Loucy (cell line): ENCODE measurements around the gene SPATA13.

Experiments
- H2AFZ ChIP-seq: fragments of 200-600 bp; sonication (generic); 2 replicates; pipeline ENCODE4 v1.6.0; 2016; ENCODE audit warnings: antibody characterized with exemption, mild to moderate bottlenecking, low read length, moderate library complexity
- H3F3A ChIP-seq: fragments of 200-600 bp; 2 replicates; pipeline ENCODE4 v1.6.0; 2016; ENCODE audit warnings: antibody characterized with exemption, low read depth, mild to moderate bottlenecking
- H3K27me3 ChIP-seq: fragments of 200-600 bp; sonication (generic); 2 replicates; pipeline ENCODE4 v1.6.1; 2014; ENCODE audit warnings: low read length, mild to moderate bottlenecking; ENCODE audit not compliant: insufficient read depth, poor library complexity, severe bottlenecking
- H3K36me3 ChIP-seq: fragments of 200-600 bp; sonication (generic); 2 replicates; pipeline ENCODE4 v1.6.1; 2016; ENCODE audit warnings: low read length; ENCODE audit not compliant: insufficient read depth
- H3K4me1 ChIP-seq: fragments of 200-600 bp; sonication (generic); 2 replicates; pipeline ENCODE4 v1.5.1; 2014; ENCODE audit warnings: low read length, mild to moderate bottlenecking; ENCODE audit not compliant: insufficient read depth, poor library complexity, severe bottlenecking
- H3K4me2 ChIP-seq: fragments of 200-600 bp; sonication (generic); 2 replicates; pipeline ENCODE4 v1.6.0; 2014; ENCODE audit warnings: antibody characterized with exemption, low read length, low read depth, mild to moderate bottlenecking; ENCODE audit not compliant: poor library complexity, severe bottlenecking
- H3K4me3 ChIP-seq: fragments of 200-600 bp; sonication (generic); 2 replicates; pipeline ENCODE4 v1.5.1; 2014; ENCODE audit warnings: low read length, mild to moderate bottlenecking, mixed read lengths; ENCODE audit not compliant: poor library complexity, severe bottlenecking
- H3K79me2 ChIP-seq: fragments of 200-600 bp; sonication (generic); 2 replicates; pipeline ENCODE4 v1.6.1; 2014; ENCODE audit warnings: low read length; ENCODE audit not compliant: insufficient read depth
- H3K9ac ChIP-seq: fragments of 200-600 bp; sonication (generic); 2 replicates; pipeline ENCODE4 v1.6.0; 2014; ENCODE audit warnings: mild to moderate bottlenecking, low read depth, low read length, moderate library complexity; ENCODE audit not compliant: poor library complexity, severe bottlenecking
- H3K9me2 ChIP-seq: fragments of 200-600 bp; sonication (generic); replicated peaks from 2 replicates; pipeline ENCODE4 v1.6.1; 2016; ENCODE audit warnings: low read depth, low read length, mixed read lengths
- H3K9me3 ChIP-seq: fragments of 200-600 bp; sonication (generic); 2 replicates; pipeline ENCODE4 v1.6.1; 2014; ENCODE audit warnings: mild to moderate bottlenecking, antibody characterized with exemption, low read length, low read depth; ENCODE audit not compliant: insufficient read depth
- H4K20me1 ChIP-seq: fragments of 200-600 bp; sonication (generic); 2 replicates; pipeline ENCODE4 v1.6.0; 2014; ENCODE audit warnings: antibody characterized with exemption, low read length, mild to moderate bottlenecking; ENCODE audit not compliant: insufficient read depth, poor library complexity, severe bottlenecking
- EZH2phosphoT487 ChIP-seq: fragments of 200-600 bp; IDR thresholded peaks from 2 replicates; pipeline ENCODE4 v1.6.1; 2018; ENCODE audit warnings: antibody characterized with exemption, mild to moderate bottlenecking, moderate library complexity, borderline replicate concordance
- TF ChIP-seq, protein P1 (sequence below): fragments of 200-600 bp; sonication (generic); conservative IDR thresholded peaks from 2 replicates; pipeline ENCODE4 v1.5.1; 2014; ENCODE audit warnings: mild to moderate bottlenecking, antibody characterized with exemption, low read length

Gene SPATA13

DNA sequence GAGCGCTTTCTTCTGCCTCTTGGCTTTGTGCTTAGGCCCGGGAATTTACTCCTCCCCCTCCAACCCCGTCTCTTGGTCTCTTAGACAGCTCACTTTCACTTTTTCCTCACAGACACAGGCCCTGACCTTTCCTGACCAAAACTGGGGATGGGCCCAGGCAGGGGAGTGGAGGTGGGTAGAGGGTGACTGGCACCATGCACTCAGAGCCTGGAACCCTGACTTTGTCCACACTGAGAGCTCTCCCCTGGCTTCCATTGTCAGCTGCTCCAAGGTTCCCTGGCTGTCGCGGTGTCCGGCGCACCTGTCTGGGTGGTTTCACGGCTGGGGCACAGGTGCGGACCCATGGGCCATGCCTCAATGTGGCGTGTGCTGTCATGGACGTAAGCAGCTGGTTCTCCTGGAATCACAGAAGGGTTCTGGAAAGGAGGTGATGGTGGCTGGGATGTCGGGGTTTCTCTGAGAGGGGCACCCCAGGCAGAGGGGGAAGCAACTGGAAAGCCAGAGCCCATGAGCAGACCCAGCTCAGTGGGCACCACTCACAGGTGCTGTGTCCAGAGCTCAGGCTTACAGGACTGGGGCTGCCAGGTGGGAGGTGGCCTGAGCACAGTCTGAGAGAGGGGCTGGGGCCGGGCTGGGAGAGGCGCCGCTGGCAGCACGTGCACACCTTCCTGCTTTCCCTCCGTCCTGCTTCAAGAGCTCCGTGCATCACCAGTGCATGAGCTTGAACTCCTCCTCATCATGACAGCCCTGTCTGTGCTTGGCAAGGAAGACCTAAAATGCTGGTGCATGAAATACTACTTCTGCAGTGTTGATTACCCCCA is 120.9 kb downstream of the SPATA13 start:
- H3K4me2 ChIP-seq = no peak overlapping the region
- H3K27me3 ChIP-seq = no peaks in the 10 kb centered on the region
- H2AFZ ChIP-seq = no peak overlapping the region
- TF ChIP-seq, protein P1, sequence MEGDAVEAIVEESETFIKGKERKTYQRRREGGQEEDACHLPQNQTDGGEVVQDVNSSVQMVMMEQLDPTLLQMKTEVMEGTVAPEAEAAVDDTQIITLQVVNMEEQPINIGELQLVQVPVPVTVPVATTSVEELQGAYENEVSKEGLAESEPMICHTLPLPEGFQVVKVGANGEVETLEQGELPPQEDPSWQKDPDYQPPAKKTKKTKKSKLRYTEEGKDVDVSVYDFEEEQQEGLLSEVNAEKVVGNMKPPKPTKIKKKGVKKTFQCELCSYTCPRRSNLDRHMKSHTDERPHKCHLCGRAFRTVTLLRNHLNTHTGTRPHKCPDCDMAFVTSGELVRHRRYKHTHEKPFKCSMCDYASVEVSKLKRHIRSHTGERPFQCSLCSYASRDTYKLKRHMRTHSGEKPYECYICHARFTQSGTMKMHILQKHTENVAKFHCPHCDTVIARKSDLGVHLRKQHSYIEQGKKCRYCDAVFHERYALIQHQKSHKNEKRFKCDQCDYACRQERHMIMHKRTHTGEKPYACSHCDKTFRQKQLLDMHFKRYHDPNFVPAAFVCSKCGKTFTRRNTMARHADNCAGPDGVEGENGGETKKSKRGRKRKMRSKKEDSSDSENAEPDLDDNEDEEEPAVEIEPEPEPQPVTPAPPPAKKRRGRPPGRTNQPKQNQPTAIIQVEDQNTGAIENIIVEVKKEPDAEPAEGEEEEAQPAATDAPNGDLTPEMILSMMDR = no peak
- no peak for TF ChIP-seq EZH2phosphoT487
- no peak overlapping the region for H3K4me3 ChIP-seq
- H3K4me1 ChIP-seq = no peaks in the 10 kb centered on the region
- H3K9ac ChIP-seq = no peak overlapping the region
- H4K20me1 ChIP-seq = no peaks in the 10 kb centered on the region
- peaks cover 21% of the 10 kb centered on the region; the same call in 1 of the 2 replicates for H3K36me3 ChIP-seq
- H3K9me3 ChIP-seq = no peaks in the 10 kb centered on the region
- no peaks in the 10 kb centered on the region for H3K79me2 ChIP-seq
- no peaks in the 10 kb centered on the region for H3F3A ChIP-seq
- no peaks in the 10 kb centered on the region for H3K9me2 ChIP-seq

GRCh38 chr13:24282256-24282655 is 121.7 kb downstream of the SPATA13 start:
- Histone ChIP-seq H3K4me3 (no peak overlapping the region), H3K4me1 (no peaks in the 10 kb centered on the region), H3K36me3 (peaks cover 30% of the 10 kb centered on the region; the same call in 1 of the 2 replicates), H3K9me2 (no peaks in the 10 kb centered on the region), H2AFZ (no peak overlapping the region), H3F3A (no peaks in the 10 kb centered on the region), H3K4me2 (no peak overlapping the region), H3K9ac (no peak overlapping the region), H3K79me2 (no peaks in the 10 kb centered on the region), H3K27me3 (no peaks in the 10 kb centered on the region), H4K20me1 (no peaks in the 10 kb centered on the region), H3K9me3 (no peaks in the 10 kb centered on the region)
- TF ChIP-seq EZH2phosphoT487 = no peak
- TF ChIP-seq, protein P1 = no peak

GRCh38 chr13:24284889-24285565 is 124.5 kb downstream of the SPATA13 start:
- H3K27me3 ChIP-seq = no peaks in the 10 kb centered on the region
- H3K79me2 ChIP-seq = no peaks in the 10 kb centered on the region
- H3K9me3 ChIP-seq = no peaks in the 10 kb centered on the region
- H3K4me1 ChIP-seq = no peaks in the 10 kb centered on the region
- no peaks in the 10 kb centered on the region for H4K20me1 ChIP-seq
- no peak overlapping the region for H2AFZ ChIP-seq
- TF ChIP-seq, protein P1 = no peak
- no peak for TF ChIP-seq EZH2phosphoT487
- H3K9ac ChIP-seq = no peak overlapping the region
- H3K36me3 ChIP-seq = peaks cover 58% of the 10 kb centered on the region
- H3K4me3 ChIP-seq = no peak overlapping the region
- H3K9me2 ChIP-seq = no peaks in the 10 kb centered on the region
- no peaks in the 10 kb centered on the region for H3F3A ChIP-seq
- H3K4me2 ChIP-seq = no peak overlapping the region
